HepG2 (cell line): ENCODE measurements around the gene FOSL2.

Experiments
- ESRRA ChIP-seq: sonication (generic); formaldehyde crosslinking; IDR thresholded peaks from 2 replicates; pipeline ENCODE4 v1.5.1; 2020; ENCODE audit warnings: mild to moderate bottlenecking, low read depth, missing genetic modification reagents
- JUND ChIP-seq: sonication (generic); formaldehyde crosslinking; IDR thresholded peaks from 2 replicates; pipeline ENCODE4 v1.8.0; 2022; ENCODE audit warnings: mild to moderate bottlenecking, missing genetic modification reagents
- MAX ChIP-seq: IDR thresholded peaks from 2 replicates; pipeline ENCODE4 v1.6.1; 2012; ENCODE audit warnings: inconsistent platforms
- MYNN ChIP-seq: sonication (generic); formaldehyde crosslinking; IDR thresholded peaks from 2 replicates; pipeline ENCODE4 v1.4.0; 2020; ENCODE audit warnings: mild to moderate bottlenecking, low read depth, missing genetic modification reagents
- NFE2L2 ChIP-seq: fragments of 150-350 bp; IDR thresholded peaks from 2 replicates; pipeline ENCODE4 v1.6.1; 2014; ENCODE audit warnings: low read length
- POLR2AphosphoS5 ChIP-seq: IDR thresholded peaks from 2 replicates; pipeline ENCODE4 v1.6.1; 2012; ENCODE audit warnings: low read depth, low read length
- SMAD1 ChIP-seq: sonication (generic); formaldehyde crosslinking; IDR thresholded peaks from 2 replicates; pipeline ENCODE4 v1.4.0; 2020; ENCODE audit warnings: missing genetic modification reagents, low read depth, mild to moderate bottlenecking, borderline replicate concordance
- ZNF670 ChIP-seq: sonication (generic); formaldehyde crosslinking; IDR thresholded peaks from 2 replicates; pipeline ENCODE4 v1.8.0; 2022; ENCODE audit warnings: mild to moderate bottlenecking, missing genetic modification reagents, borderline replicate concordance

- TF ChIP-seq NFE2L2 (no peak), ESRRA (CRISPR knock-in tag) (no peak), ZNF670 (CRISPR knock-in tag) (no peak), POLR2AphosphoS5 (no peak), SMAD1 (CRISPR knock-in tag) (no peak), JUND (CRISPR knock-in tag) (no peak), MYNN (CRISPR knock-in tag) (no peak), MAX (no peak)
These were observed 26.0 kb upstream of the FOSL2 start for GRCh38 chr2:28366496-28367282.
